NCI-H146 treated with DMSO at 0.1 percent for 48 hours (cell line): ENCODE results near the gene HDAC5.
"Not testable (repeated sequence)": the region's sequence is repeated elsewhere in the genome, so short reads cannot be mapped to it uniquely, and the experiment has no call there.

Experiments used
- DNase-seq: peaks from one replicate; lab custom pipeline; 2025; ENCODE audit not compliant: unreplicated experiment; lab: John Stamatoyannopoulos, UW

The HDAC5 gene

GRCh38 chr17:44037471-44037870 lies 86.0 kb downstream of the HDAC5 start:
- no peak for DNase-seq

GRCh38 chr17:44034688-44035087 lies 88.8 kb downstream of the HDAC5 start:
- DNase-seq: not testable (repeated sequence)

GRCh38 chr17:44033861-44034408 lies 89.5 kb downstream of the HDAC5 start:
- DNase-seq: no peak

GRCh38 chr17:44030482-44030881 lies 93.0 kb downstream of the HDAC5 start:
- DNase-seq: no peak

GRCh38 chr17:44029736-44030135 lies 93.7 kb downstream of the HDAC5 start:
- DNase-seq: no peak
